Measurements from ENCODE around the gene PLXND1. TPM values are rescaled to one million over a fixed set of nuclear protein-coding genes. Genes with fewer than 3 reads are reported as not detected.

Gene PLXND1
- total RNA-seq, 2 experiments from 2014 or later, result 4.7 to 6.0 TPM

- TF ChIP-seq CTCF (conservative IDR thresholded peaks at IDR 0.05; ENCODE audit: low read length), result no peak
- no peaks in the 10 kb centered on the region for H3K79me2 ChIP-seq (ENCODE audit: insufficient read depth, low read depth, low read length)
- no peaks in the 10 kb centered on the region for H3K36me3 ChIP-seq (ENCODE audit: insufficient read depth, low read length)
- H3K9me2 ChIP-seq (ENCODE audit: insufficient read depth, low read length), result no peaks in the 10 kb centered on the region
- no peaks in the 10 kb centered on the region for H3K4me1 ChIP-seq (ENCODE audit: insufficient read depth, low read length, poor library complexity, severe bottlenecking)
- H2AFZ ChIP-seq (ENCODE audit: low read length), result no peak overlapping the region
- no peaks in the 10 kb centered on the region for H4K20me1 ChIP-seq (ENCODE audit: insufficient read depth, low read length)
- no peak for DNase-seq (ENCODE audit: low spot score)
- intact Hi-C loops (cut with micrococcal nuclease; ENCODE audit: unreplicated experiment), result no loop called here
- H3K4me2 ChIP-seq (ENCODE audit: low read length), result no peak overlapping the region
- H3K9me3 ChIP-seq (ENCODE audit: low read length), result no peaks in the 10 kb centered on the region
- ChIA-PET CTCF (ENCODE audit: unreplicated experiment) (no interaction called here), POLR2A (no interaction called here)
- no peak overlapping the region for H3K27ac ChIP-seq (ENCODE audit: low read depth, low read length, poor library complexity, severe bottlenecking)
- no peak overlapping the region for H3K4me3 ChIP-seq (ENCODE audit: low read depth, low read length, poor library complexity, severe bottlenecking)
- no TSS peak for BruUV-seq (replicated peaks)
Measured at GRCh38 chr3:129519449-129519848, 87.0 kb downstream of the PLXND1 start.

- Histone ChIP-seq H3K9me3 (ENCODE audit: low read length) (no peaks in the 10 kb centered on the region), H3K4me1 (ENCODE audit: insufficient read depth, low read length, poor library complexity, severe bottlenecking) (no peaks in the 10 kb centered on the region), H3K79me2 (ENCODE audit: insufficient read depth, low read depth, low read length) (no peaks in the 10 kb centered on the region), H2AFZ (ENCODE audit: low read length) (no peak overlapping the region), H4K20me1 (ENCODE audit: insufficient read depth, low read length) (no peaks in the 10 kb centered on the region), H3K36me3 (ENCODE audit: insufficient read depth, low read length) (no peaks in the 10 kb centered on the region), H3K9me2 (ENCODE audit: insufficient read depth, low read length) (no peaks in the 10 kb centered on the region), H3K27ac (ENCODE audit: low read depth, low read length, poor library complexity, severe bottlenecking) (no peak overlapping the region), H3K4me2 (ENCODE audit: low read length) (no peak overlapping the region), H3K4me3 (ENCODE audit: low read depth, low read length, poor library complexity, severe bottlenecking) (no peak overlapping the region)
- ChIA-PET POLR2A (interaction anchor here (0.6 to 1.0 kb wide), 2 partner anchors 9 to 18 kb away, joined by 3 to 4 read pairs; no protein-coding TSS in a partner anchor), CTCF (ENCODE audit: unreplicated experiment) (no interaction called here)
- TF ChIP-seq CTCF (conservative IDR thresholded peaks at IDR 0.05; ENCODE audit: low read length), result no peak
- TF ChIP-seq EZH2phosphoT487 (IDR thresholded peaks at IDR 0.05; ENCODE audit: borderline replicate concordance, low read depth, low read length), result no peak
- no TSS peak for BruUV-seq (replicated peaks)
- intact Hi-C loops (cut with micrococcal nuclease; ENCODE audit: unreplicated experiment), result no loop called here
- DNase-seq (ENCODE audit: low spot score), result no peak
Measured at GRCh38 chr3:129518581-129518980, 87.9 kb downstream of the PLXND1 start.

- ChIA-PET CTCF (ENCODE audit: unreplicated experiment) (no interaction called here), POLR2A (interaction anchor here (0.9 to 1.0 kb wide), 2 partner anchors 10 to 36 kb away, joined by 3 to 4 read pairs; no protein-coding TSS in a partner anchor)
- no peaks in the 10 kb centered on the region for H3K9me2 ChIP-seq (ENCODE audit: insufficient read depth, low read length)
- DNase-seq (ENCODE audit: low spot score), result no peak
- intact Hi-C loops (cut with micrococcal nuclease; ENCODE audit: unreplicated experiment), result no loop called here
- H3K4me1 ChIP-seq (ENCODE audit: insufficient read depth, low read length, poor library complexity, severe bottlenecking), result no peaks in the 10 kb centered on the region
- no peak overlapping the region for H2AFZ ChIP-seq (ENCODE audit: low read length)
- H3K27ac ChIP-seq (ENCODE audit: low read depth, low read length, poor library complexity, severe bottlenecking), result no peak overlapping the region
- no TSS peak for BruUV-seq (replicated peaks)
- no peak overlapping the region for H3K4me2 ChIP-seq (ENCODE audit: low read length)
- no peak overlapping the region for H3K4me3 ChIP-seq (ENCODE audit: low read depth, low read length, poor library complexity, severe bottlenecking)
- no peaks in the 10 kb centered on the region for H3K79me2 ChIP-seq (ENCODE audit: insufficient read depth, low read depth, low read length)
- no peaks in the 10 kb centered on the region for H4K20me1 ChIP-seq (ENCODE audit: insufficient read depth, low read length)
- H3K36me3 ChIP-seq (ENCODE audit: insufficient read depth, low read length), result no peaks in the 10 kb centered on the region
- TF ChIP-seq CTCF (conservative IDR thresholded peaks at IDR 0.05; ENCODE audit: low read length), result no peak
- no peak for TF ChIP-seq EZH2phosphoT487 (IDR thresholded peaks at IDR 0.05; ENCODE audit: borderline replicate concordance, low read depth, low read length)
- H3K9me3 ChIP-seq (ENCODE audit: low read length), result no peaks in the 10 kb centered on the region
Measured at GRCh38 chr3:129518038-129518561, 88.4 kb downstream of the PLXND1 start.
